Measurements from ENCODE around the gene RAD23A.

GRCh38 chr19:12986726-12987125, 41.1 kb downstream of the RAD23A start:
- TF ChIP-seq CTCF (IDR thresholded peaks at IDR 0.05) (no peak), POLR2A (IDR thresholded peaks at IDR 0.05) (no peak)
